H1 (cell line): ENCODE data around the gene CEMIP2.

Experiments used
- ATF3 ChIP-seq: IDR thresholded peaks from 2 replicates; pipeline ENCODE4 v1.6.1; 2011; ENCODE audit warnings: low read depth, mild to moderate bottlenecking, low read length; ENCODE audit not compliant: insufficient read depth
- BRCA1 ChIP-seq: IDR thresholded peaks from 2 replicates; pipeline ENCODE4 v1.6.1; 2012; ENCODE audit warnings: low read depth, low read length, improper control_type of control experiment
- CHD7 ChIP-seq: fragments of 300-600 bp; sonication (generic); IDR thresholded peaks from 2 replicates; pipeline ENCODE4 v1.7.1; 2012; ENCODE audit warnings: low read length, moderate library complexity, mild to moderate bottlenecking, inconsistent platforms; ENCODE audit not compliant: insufficient replicate concordance
- CTCF ChIP-seq, 3 experiments: IDR thresholded peaks; 1 replicate in 2 of 3; 2 replicates in 1 of 3; pipeline versions ENCODE4 v1.5.1 to v1.6.1; 2011; ENCODE audit warnings: low read length in 3 of 3, mild to moderate bottlenecking in 3 of 3, inconsistent platforms in 2 of 3, low read depth in 1 of 3, moderate library complexity in 1 of 3; ENCODE audit not compliant: insufficient read depth in 1 of 3; ENCODE audit errors: control extremely low read depth in 1 of 3
- EP300 ChIP-seq, 2 experiments: IDR thresholded peaks; 1 replicate in 1 of 2; 2 replicates in 1 of 2; pipeline ENCODE4 v1.6.1; 2011 to 2012; ENCODE audit warnings: low read depth in 2 of 2, low read length in 2 of 2, mild to moderate bottlenecking in 2 of 2, borderline replicate concordance in 1 of 2, inconsistent platforms in 1 of 2, moderate library complexity in 1 of 2
- EZH2 ChIP-seq: fragments of 200-600 bp; sonication (generic); IDR thresholded peaks from 2 replicates; pipeline ENCODE4 v1.7.1; 2012; ENCODE audit warnings: low read depth, mild to moderate bottlenecking, moderate library complexity, low read length, inconsistent platforms; ENCODE audit not compliant: severe bottlenecking
- FOSL1 ChIP-seq: IDR thresholded peaks from 2 replicates; pipeline ENCODE4 v1.6.1; 2011; ENCODE audit warnings: mild to moderate bottlenecking, low read depth, low read length, moderate library complexity; ENCODE audit not compliant: insufficient read depth
- HDAC2 ChIP-seq, 2 experiments: fragments of 300-600 bp in 1 of 2; sonication (generic) in 1 of 2; IDR thresholded peaks; 2 replicates each; pipeline ENCODE4 v1.6.1; 2011 to 2012; ENCODE audit warnings: low read depth in 2 of 2, low read length in 2 of 2, mild to moderate bottlenecking in 2 of 2, moderate library complexity in 2 of 2, borderline replicate concordance in 1 of 2, inconsistent platforms in 1 of 2
- JUN ChIP-seq: IDR thresholded peaks from 2 replicates; pipeline ENCODE4 v1.6.1; 2011; ENCODE audit warnings: low read depth, mild to moderate bottlenecking, improper control_type of control experiment, low read length
- TAF1 ChIP-seq: IDR thresholded peaks from 2 replicates; pipeline ENCODE4 v1.6.1; 2011; ENCODE audit warnings: mild to moderate bottlenecking, low read depth, low read length
- TBP ChIP-seq: IDR thresholded peaks from 2 replicates; pipeline ENCODE4 v1.6.1; 2011; ENCODE audit warnings: low read depth, low read length, improper control_type of control experiment
- YY1 ChIP-seq: IDR thresholded peaks from 2 replicates; pipeline ENCODE4 v1.6.1; 2011; ENCODE audit warnings: low read depth, mild to moderate bottlenecking, low read length

GRCh38 chr9:71643330-71643729, 125.0 kb downstream of the CEMIP2 start:
- TF ChIP-seq EP300 (IDR thresholded peaks at IDR 0.05; ENCODE audit: borderline replicate concordance in 1 of 2, low read depth in 2 of 2, low read length in 2 of 2) (no peak), BRCA1 (no peak), CTCF (IDR thresholded peaks at IDR 0.05; ENCODE audit: control extremely low read depth in 1 of 3, insufficient read depth in 1 of 3, low read depth in 1 of 3, low read length in 3 of 3) (no peak), TBP (no peak), FOSL1 (no peak), EZH2 (no peak), TAF1 (no peak), HDAC2 (IDR thresholded peaks at IDR 0.05; ENCODE audit: borderline replicate concordance in 1 of 2, low read depth in 2 of 2, low read length in 2 of 2) (no peak), CHD7 (no peak), JUN (no peak), ATF3 (no peak), YY1 (no peak)
